Measurements from ENCODE around the gene INTS11.

The INTS11 gene

GRCh38 chr1:1361233-1361981 is 36.9 kb upstream of the INTS11 start:
- no peak for DNase-seq (ENCODE audit: low read depth, low spot score)
- in situ Hi-C loops (cut with HindIII; ENCODE audit: low sequenced_read_pairs): no loop called here
- H3K4me3 ChIP-seq (ENCODE audit: low read depth, low read length): no peak overlapping the region
- TF ChIP-seq CTCF (IDR thresholded peaks at IDR 0.05; ENCODE audit: low read depth, low read length): no peak

- peak; percentile 92 for DNase-seq (ENCODE audit: low read depth, low spot score)
- no peak overlapping the region for H3K4me3 ChIP-seq (ENCODE audit: low read depth, low read length)
- in situ Hi-C loops (cut with HindIII; ENCODE audit: low sequenced_read_pairs): no loop called here
- TF ChIP-seq CTCF (IDR thresholded peaks at IDR 0.05; ENCODE audit: low read depth, low read length): no peak
These were observed 36.2 kb upstream of the INTS11 start for GRCh38 chr1:1360506-1361169.

- TF ChIP-seq CTCF (IDR thresholded peaks at IDR 0.05; ENCODE audit: low read depth, low read length): no peak
- in situ Hi-C loops (cut with HindIII; ENCODE audit: low sequenced_read_pairs): no loop called here
- H3K4me3 ChIP-seq (ENCODE audit: low read depth, low read length): no peak overlapping the region
- DNase-seq (ENCODE audit: low read depth, low spot score): peak; percentile 80
These were observed 35.4 kb upstream of the INTS11 start for GRCh38 chr1:1359664-1360468.

GRCh38 chr1:1359308-1359663 is 34.8 kb upstream of the INTS11 start:
- DNase-seq (ENCODE audit: low read depth, low spot score): peak; percentile 83
- no peak for TF ChIP-seq CTCF (IDR thresholded peaks at IDR 0.05; ENCODE audit: low read depth, low read length)
- no peak overlapping the region for H3K4me3 ChIP-seq (ENCODE audit: low read depth, low read length)
- in situ Hi-C loops (cut with HindIII; ENCODE audit: low sequenced_read_pairs): no loop called here

GRCh38 chr1:1358433-1359271 is 34.2 kb upstream of the INTS11 start, which contains the start of gene MXRA8:
MXRA8 (minus strand) TSS chr1:1358555; CDS start chr1:1358504, 51 bp downstream.
- peak; percentile 87 for DNase-seq (ENCODE audit: low read depth, low spot score)
- peak within 1 kb of the TSS; percentile 77 for H3K4me3 ChIP-seq (ENCODE audit: low read depth, low read length)
- in situ Hi-C loops (cut with HindIII; ENCODE audit: low sequenced_read_pairs): no loop called here
- TF ChIP-seq CTCF (IDR thresholded peaks at IDR 0.05; ENCODE audit: low read depth, low read length): no peak
